Ammon's horn (tissue), 1 donor: Measurements from ENCODE around the gene SULT2B1.
A peak's percentile ranks its signal among the peaks of the same experiment; 100 is the strongest.
"Not testable (repeated sequence)": the region's sequence is repeated elsewhere in the genome, so short reads cannot be mapped to it uniquely, and the experiment has no call there.

Source experiments
- DNase-seq: peaks from one replicate; pipeline ENCODE4 v3.0.0-alpha.2; 2016; ENCODE audit warnings: low spot score

Gene SULT2B1

GRCh38 chr19:48551437-48552302 is at the start of gene SULT2B1:
TSS of gene SULT2B1 (plus strand) at chr19:48552172. CDS start at chr19:48552253, 81 bp downstream.
- no peak for DNase-seq

- no peak for DNase-seq
These were observed 49.5 kb upstream of the SULT2B1 start for GRCh38 chr19:48502350-48503018.

- DNase-seq, result no peak
These were observed 45.7 kb upstream of the SULT2B1 start for GRCh38 chr19:48506138-48506733.

GRCh38 chr19:48507911-48508439 is 44.0 kb upstream of the SULT2B1 start:
- DNase-seq, result no peak

- no peak for DNase-seq
These were observed 43.1 kb upstream of the SULT2B1 start for GRCh38 chr19:48508729-48509411.

GRCh38 chr19:48509467-48510194 is 42.3 kb upstream of the SULT2B1 start:
- peak; percentile 73 for DNase-seq

GRCh38 chr19:48510421-48511268 is 41.3 kb upstream of the SULT2B1 start:
- peak; percentile 92 for DNase-seq

- DNase-seq, result no peak
These were observed 40.6 kb upstream of the SULT2B1 start for GRCh38 chr19:48511321-48511731.

GRCh38 chr19:48511800-48512503 is 40.0 kb upstream of the SULT2B1 start, which contains the start of gene LMTK3:
TSS of gene LMTK3 (minus strand) at chr19:48511835. CDS start at chr19:48511576, 259 bp downstream.
- peak; percentile 99 for DNase-seq

GRCh38 chr19:48512504-48513288 is 39.3 kb upstream of the SULT2B1 start:
- DNase-seq, result no peak

- DNase-seq, result peak; percentile 95
These were observed 38.5 kb upstream of the SULT2B1 start for GRCh38 chr19:48513289-48514122.

GRCh38 chr19:48514123-48514458 is 37.9 kb upstream of the SULT2B1 start:
- no peak for DNase-seq

- DNase-seq, result no peak
These were observed 35.4 kb upstream of the SULT2B1 start for GRCh38 chr19:48516536-48516935.

GRCh38 chr19:48518207-48518606 is 33.8 kb upstream of the SULT2B1 start:
- DNase-seq, result no peak

GRCh38 chr19:48519426-48519825 is 32.5 kb upstream of the SULT2B1 start:
- DNase-seq, result not testable (repeated sequence)

- no peak for DNase-seq
These were observed 31.8 kb upstream of the SULT2B1 start for GRCh38 chr19:48520134-48520533.

GRCh38 chr19:48524221-48524620 is 27.8 kb upstream of the SULT2B1 start:
- DNase-seq, result no peak

- DNase-seq, result no peak
These were observed 27.2 kb upstream of the SULT2B1 start for GRCh38 chr19:48524732-48525131.
